CD4-positive, CD25-positive, alpha-beta regulatory T cell (primary cell): ENCODE results near the gene MAGI2. TPM values are rescaled to one million over a fixed set of nuclear protein-coding genes. Genes with fewer than 3 reads are reported as not detected.

Source experiments
- ATAC-seq, 2 donors: fragments of 150-1000 bp; cut with Tn5 transposase; one replicate each; pipeline ENCODE4 v1.10.0; 2021; ENCODE audit warnings: low read depth in 2 of 2, moderate number of reproducible peaks in 2 of 2, moderate library complexity in 1 of 2
- DNase-seq, 3 donors: peaks; one replicate each; pipeline versions ENCODE4 v3.0.0 to v3.0.0-alpha.2; 2012 to 2022; ENCODE audit warnings: mixed read lengths in 1 of 3
- H3K27ac ChIP-seq: one replicate; pipeline ENCODE4 v1.7.0; 2013; ENCODE audit warnings: mild to moderate bottlenecking, low read length; ENCODE audit not compliant: insufficient read depth, poor library complexity, severe bottlenecking
- H3K27me3 ChIP-seq: one replicate; pipeline ENCODE4 v1.7.0; 2013; ENCODE audit warnings: low read length; ENCODE audit not compliant: control insufficient read depth, insufficient read depth
- H3K36me3 ChIP-seq: one replicate; pipeline ENCODE4 v1.7.0; 2013; ENCODE audit warnings: mild to moderate bottlenecking, low read length, moderate library complexity; ENCODE audit not compliant: control insufficient read depth, insufficient read depth
- H3K4me1 ChIP-seq: 2 replicates; pipeline ENCODE4 v1.7.0; 2013; ENCODE audit warnings: mild to moderate bottlenecking, low read length; ENCODE audit not compliant: insufficient read depth, control insufficient read depth, poor library complexity, severe bottlenecking
- H3K4me3 ChIP-seq: one replicate; pipeline ENCODE4 v1.7.0; 2013; ENCODE audit warnings: low read depth, mild to moderate bottlenecking, low read length, moderate library complexity
- H3K9me3 ChIP-seq, 2 experiments: 1 replicate in 1 of 2; 2 replicates in 1 of 2; pipeline ENCODE4 v1.7.0; 2013; ENCODE audit warnings: low read length in 2 of 2, mild to moderate bottlenecking in 1 of 2, moderate library complexity in 1 of 2; ENCODE audit not compliant: control insufficient read depth in 2 of 2
- H3K27ac Mint-ChIP-seq, 3 donors: one replicate each; pipeline ENCODE4 v1.8.0; 2020 to 2022; ENCODE audit warnings: mild to moderate bottlenecking in 3 of 3, mixed read lengths in 3 of 3, moderate library complexity in 2 of 3
- H3K27me3 Mint-ChIP-seq: one replicate; pipeline ENCODE4 v1.8.0; 2022; ENCODE audit warnings: mild to moderate bottlenecking, mixed read lengths
- H3K36me3 Mint-ChIP-seq: one replicate; pipeline ENCODE4 v1.8.0; 2020; ENCODE audit warnings: mixed read lengths
- H3K4me1 Mint-ChIP-seq, 4 donors: one replicate each; pipeline ENCODE4 v1.8.0; 2020 to 2022; ENCODE audit warnings: mixed read lengths in 4 of 4, mild to moderate bottlenecking in 1 of 4
- H3K4me3 Mint-ChIP-seq, 4 donors: one replicate each; pipeline ENCODE4 v1.8.0; 2020 to 2022; ENCODE audit warnings: mild to moderate bottlenecking in 4 of 4, mixed read lengths in 4 of 4, moderate library complexity in 3 of 4
- H3K9me3 Mint-ChIP-seq, 7 donors: one replicate each; pipeline ENCODE4 v1.8.0; 2020 to 2022; ENCODE audit warnings: mixed read lengths in 7 of 7, mild to moderate bottlenecking in 3 of 7, moderate library complexity in 2 of 7
- polyA plus RNA-seq, 4 donors: library from polyadenylated mRNA; unstranded; fragments of 300-500 nt; fragmentation: Illumina TruSeq; gene quantifications; one replicate each; pipeline ENCODE4 v1.2.3, GENCODE V29; 2021
- total RNA-seq: library from RNA; stranded (reverse); gene quantifications from one replicate; pipeline ENCODE4 v1.2.3, GENCODE V29; 2022

MAGI2 gene
- total and polyA plus RNA-seq, 5 donors from 2014 or later: not detected

DNA sequence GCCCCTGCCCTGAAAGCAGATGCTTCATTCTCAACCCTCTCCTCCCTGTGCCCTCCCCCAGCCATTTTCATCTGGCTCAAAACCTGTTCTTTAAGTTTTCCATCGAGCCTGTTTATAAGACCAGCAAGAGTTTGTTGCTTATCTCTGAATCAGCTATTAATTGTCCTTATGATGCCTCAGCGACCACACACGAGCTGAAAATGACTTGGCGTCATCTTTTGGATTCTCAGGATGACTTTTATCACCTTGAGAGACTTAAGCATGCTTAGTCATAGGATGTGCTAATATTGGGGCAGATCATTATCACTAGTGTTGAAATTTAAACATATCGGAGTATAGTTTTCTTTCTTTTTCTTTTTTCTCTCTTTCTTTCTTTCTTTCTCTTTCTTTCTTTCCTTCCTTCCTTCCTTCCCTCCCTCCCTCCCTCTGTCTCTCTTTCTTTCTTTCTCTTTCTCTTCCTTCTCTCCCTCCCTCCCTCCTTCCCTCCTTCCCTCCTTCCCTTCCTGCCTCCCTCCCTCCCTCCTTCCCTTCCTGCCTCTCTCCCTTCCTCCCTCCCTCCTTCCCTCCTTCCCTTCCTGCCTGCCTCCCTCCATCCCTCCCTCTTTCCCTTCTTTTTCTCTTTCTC lies 1470.4 kb downstream of the MAGI2 start:
- H3K4me1 Mint-ChIP-seq: peaks cover 0 to 3% (median 0%) of the 10 kb centered on the region in 4 donors
- Histone ChIP-seq H3K4me3 (no peak overlapping the region), H3K27me3 (no peaks in the 10 kb centered on the region), H3K9me3 (no peaks in the 10 kb centered on the region), H3K27ac (no peak overlapping the region), H3K36me3 (no peaks in the 10 kb centered on the region), H3K4me1 (no peaks in the 10 kb centered on the region)
- H3K4me3 Mint-ChIP-seq: no peak overlapping the region
- no peaks in the 10 kb centered on the region for H3K36me3 Mint-ChIP-seq
- H3K9me3 Mint-ChIP-seq: peaks cover 0 to 2% (median 0%) of the 10 kb centered on the region in 7 donors
- DNase-seq (peak in 1 of 3 donors; percentile 56), ATAC-seq (no peak)
- no peaks in the 10 kb centered on the region for H3K27me3 Mint-ChIP-seq
- H3K27ac Mint-ChIP-seq: no peak overlapping the region

DNA sequence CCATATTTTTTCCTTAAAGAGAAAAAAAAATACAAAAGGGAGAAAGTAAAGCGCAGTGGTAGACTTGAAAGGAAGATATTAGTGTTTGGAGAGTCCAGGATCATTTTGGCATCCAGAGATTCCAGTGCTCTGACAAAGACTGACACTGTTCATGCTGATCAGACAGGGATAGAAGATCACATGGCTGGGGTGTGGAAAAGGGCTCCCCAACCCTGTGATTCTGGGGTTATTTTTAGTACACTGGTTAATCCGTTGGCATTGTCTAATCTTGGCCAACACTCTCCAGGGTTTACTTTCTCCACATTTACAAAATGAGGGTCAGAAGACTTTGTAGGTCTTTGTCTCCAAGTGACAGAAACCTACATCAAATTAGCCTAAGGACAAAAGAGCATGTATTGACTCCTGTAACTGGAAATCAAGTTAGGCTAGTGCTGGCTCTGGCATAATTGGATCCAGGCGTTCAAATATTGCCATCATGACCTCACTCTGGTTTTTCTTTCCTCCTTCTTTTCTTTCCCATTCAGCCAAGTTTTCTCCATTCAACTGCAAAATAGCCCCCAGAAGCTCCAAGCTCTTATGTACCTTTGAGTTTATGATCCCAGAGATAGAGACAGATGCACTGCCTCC lies 1473.3 kb downstream of the MAGI2 start:
- Mint-ChIP-seq H3K9me3 (peaks cover 0 to 1% (median 0%) of the 10 kb centered on the region in 7 donors), H3K36me3 (peaks cover 4% of the 10 kb centered on the region), H3K4me1 (peaks cover 0 to 10% (median 2%) of the 10 kb centered on the region in 4 donors), H3K27me3 (no peaks in the 10 kb centered on the region), H3K27ac (peak overlapping the region in 1 of 3 donors; percentile 84), H3K4me3 (no peak overlapping the region)
- DNase-seq (no peak), ATAC-seq (no peak)
- no peaks in the 10 kb centered on the region for H3K36me3 ChIP-seq
- no peaks in the 10 kb centered on the region for H3K27me3 ChIP-seq
- H3K27ac ChIP-seq: no peak overlapping the region
- no peak overlapping the region for H3K4me3 ChIP-seq
- no peaks in the 10 kb centered on the region for H3K9me3 ChIP-seq
- H3K4me1 ChIP-seq: no peaks in the 10 kb centered on the region

DNA sequence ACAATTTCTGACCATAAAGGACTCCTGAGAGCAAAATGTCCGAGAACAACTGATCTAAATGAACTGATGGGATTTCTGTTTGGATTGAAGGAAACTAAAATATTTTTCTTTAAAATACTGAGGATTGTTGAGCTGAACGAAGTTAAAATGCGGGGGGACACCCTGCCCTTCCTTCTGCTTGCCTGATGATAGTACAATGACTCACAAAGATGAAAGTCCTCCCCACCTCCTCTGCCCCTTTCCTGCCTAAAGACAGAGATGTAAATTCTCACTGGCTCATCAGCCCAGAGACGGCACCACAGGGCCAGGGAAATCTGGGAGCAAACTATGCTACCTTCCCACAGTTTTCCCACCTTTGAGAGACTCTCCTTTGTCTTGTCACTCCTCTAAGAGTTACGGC lies 1474.2 kb downstream of the MAGI2 start:
- Mint-ChIP-seq H3K27me3 (no peaks in the 10 kb centered on the region), H3K4me3 (no peak overlapping the region), H3K27ac (no peak overlapping the region), H3K9me3 (peaks cover 0 to 1% (median 0%) of the 10 kb centered on the region in 7 donors), H3K36me3 (peaks cover 4% of the 10 kb centered on the region), H3K4me1 (peaks cover 0 to 10% (median 2%) of the 10 kb centered on the region in 4 donors)
- ATAC-seq: no peak
- Histone ChIP-seq H3K27me3 (no peaks in the 10 kb centered on the region), H3K36me3 (no peaks in the 10 kb centered on the region), H3K4me1 (no peaks in the 10 kb centered on the region), H3K9me3 (no peaks in the 10 kb centered on the region), H3K27ac (no peak overlapping the region), H3K4me3 (no peak overlapping the region)
- DNase-seq: no peak

DNA sequence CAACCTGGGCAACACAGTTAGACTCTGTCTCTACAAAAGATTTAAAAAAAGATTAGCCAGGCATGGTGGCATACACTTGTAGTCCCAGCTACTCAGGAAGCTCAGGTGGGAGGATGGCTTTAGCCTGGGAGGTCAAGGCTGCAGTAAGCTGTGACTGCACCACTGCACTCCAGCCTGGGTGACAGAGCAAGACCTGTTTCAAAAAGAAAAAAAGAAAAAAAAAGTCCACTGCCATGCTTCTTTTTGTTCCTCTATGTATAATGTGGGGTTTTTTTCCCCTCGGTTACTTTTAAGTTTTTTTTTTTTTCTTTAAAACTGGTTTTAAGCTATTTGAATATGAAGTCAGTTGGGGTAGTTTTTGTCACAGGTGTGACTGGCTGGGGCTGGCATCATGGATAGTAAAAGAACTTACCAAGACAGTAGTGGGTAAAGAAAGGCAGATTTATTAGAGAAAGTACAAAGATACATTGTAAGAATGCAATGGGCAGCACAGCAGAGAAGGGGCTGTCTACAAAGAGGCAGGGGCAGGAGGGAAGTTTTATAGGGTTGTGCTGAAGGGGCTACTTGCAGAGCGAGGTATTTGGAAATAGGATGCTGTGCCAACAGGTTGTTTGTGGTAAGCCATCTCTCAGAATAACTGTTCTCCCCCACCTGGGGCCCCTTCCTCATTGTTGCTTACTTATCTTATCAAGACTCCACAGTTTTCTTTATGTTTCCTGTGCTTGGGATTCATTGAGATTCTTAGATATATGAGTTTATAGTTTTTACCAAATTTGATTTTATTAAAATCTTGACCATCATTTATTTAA lies 1477.6 kb downstream of the MAGI2 start:
- H3K27ac Mint-ChIP-seq: no peak overlapping the region

DNA sequence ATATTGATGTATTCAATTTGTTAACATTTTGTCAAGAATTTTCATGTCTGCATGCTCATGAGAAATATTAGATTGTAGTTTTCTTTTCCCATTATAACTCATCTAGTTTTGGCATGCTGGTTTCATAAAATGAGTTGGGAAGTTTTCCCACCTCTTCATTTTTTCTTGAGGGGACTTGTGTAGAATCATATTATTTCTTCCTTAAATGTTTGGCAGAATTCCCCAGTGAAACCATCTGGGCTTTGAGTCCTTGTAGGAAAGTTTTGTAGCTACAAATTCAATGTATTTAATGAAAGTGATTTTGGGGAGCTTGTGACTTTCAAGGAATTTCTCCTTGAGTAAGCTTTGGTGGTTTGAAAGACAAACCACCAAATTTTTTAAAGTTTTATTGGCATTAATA lies 1481.7 kb downstream of the MAGI2 start:
- H3K27ac ChIP-seq: no peak overlapping the region
- no peaks in the 10 kb centered on the region for H3K27me3 ChIP-seq
- Mint-ChIP-seq H3K27ac (no peak overlapping the region), H3K4me3 (no peak overlapping the region), H3K36me3 (peaks cover 12% of the 10 kb centered on the region), H3K4me1 (peaks cover 0 to 10% (median under 1%) of the 10 kb centered on the region in 4 donors), H3K9me3 (peaks cover 0 to 1% (median 0%) of the 10 kb centered on the region in 7 donors), H3K27me3 (no peaks in the 10 kb centered on the region)
- ATAC-seq (no peak), DNase-seq (no peak)
- H3K4me3 ChIP-seq: no peak overlapping the region
- no peaks in the 10 kb centered on the region for H3K36me3 ChIP-seq
- no peaks in the 10 kb centered on the region for H3K4me1 ChIP-seq
- H3K9me3 ChIP-seq: no peaks in the 10 kb centered on the region

More for the DNA sequence above, 1477.6 kb downstream of the MAGI2 start:
- Histone ChIP-seq H3K36me3 (no peaks in the 10 kb centered on the region), H3K27ac (no peak overlapping the region), H3K9me3 (no peaks in the 10 kb centered on the region), H3K4me1 (no peaks in the 10 kb centered on the region), H3K4me3 (no peak overlapping the region), H3K27me3 (no peaks in the 10 kb centered on the region)
- peaks cover 0 to 1% (median 0%) of the 10 kb centered on the region in 7 donors for H3K9me3 Mint-ChIP-seq
- peaks cover 0 to 10% (median under 1%) of the 10 kb centered on the region in 4 donors for H3K4me1 Mint-ChIP-seq
- ATAC-seq (no peak), DNase-seq (no peak)
- peak overlapping the region in 1 of 4 donors; percentile 32 for H3K4me3 Mint-ChIP-seq
- H3K36me3 Mint-ChIP-seq: peaks cover 4% of the 10 kb centered on the region
- H3K27me3 Mint-ChIP-seq: no peaks in the 10 kb centered on the region

DNA sequence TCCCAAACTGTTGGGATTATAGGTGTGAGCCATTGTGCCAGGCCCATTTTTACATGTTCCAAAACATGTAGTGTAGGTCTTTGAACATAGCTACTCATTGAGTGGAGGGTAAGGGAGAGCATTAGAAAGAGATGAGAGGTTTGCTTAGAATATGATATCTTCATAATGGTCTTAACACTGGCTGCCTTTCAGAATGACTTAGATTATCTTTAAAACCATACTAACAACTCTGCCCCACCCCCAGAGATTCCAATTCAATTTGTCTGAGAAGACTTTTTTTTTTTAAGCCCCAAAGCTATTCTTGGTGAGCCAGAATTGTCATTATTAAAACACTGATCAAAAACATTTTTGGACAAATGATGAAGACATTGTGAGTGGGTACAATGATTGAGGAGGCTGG lies 1486.0 kb downstream of the MAGI2 start:
- no peaks in the 10 kb centered on the region for H3K4me1 ChIP-seq
- ATAC-seq (no peak), DNase-seq (no peak)
- no peak overlapping the region for H3K27ac ChIP-seq
- no peak overlapping the region for H3K27ac Mint-ChIP-seq
- no peak overlapping the region for H3K4me3 ChIP-seq
- peaks cover 19% of the 10 kb centered on the region for H3K36me3 Mint-ChIP-seq
- H3K4me3 Mint-ChIP-seq: no peak overlapping the region
- no peaks in the 10 kb centered on the region for H3K4me1 Mint-ChIP-seq
- no peaks in the 10 kb centered on the region for H3K36me3 ChIP-seq
- no peaks in the 10 kb centered on the region for H3K9me3 Mint-ChIP-seq
- no peaks in the 10 kb centered on the region for H3K27me3 Mint-ChIP-seq
- no peaks in the 10 kb centered on the region for H3K27me3 ChIP-seq
- no peaks in the 10 kb centered on the region for H3K9me3 ChIP-seq
